GM18861 (cell line): ENCODE results near the gene FBXO24.
"Not testable (repeated sequence)": the region's sequence is repeated elsewhere in the genome, so short reads cannot be mapped to it uniquely, and the experiment has no call there.

Experiments
- ATAC-seq: cut with Tn5 transposase; IDR thresholded peaks from one replicate; pipeline ENCODE4 v1.9.1; 2021; ENCODE audit not compliant: unreplicated experiment

Gene FBXO24, protein sequence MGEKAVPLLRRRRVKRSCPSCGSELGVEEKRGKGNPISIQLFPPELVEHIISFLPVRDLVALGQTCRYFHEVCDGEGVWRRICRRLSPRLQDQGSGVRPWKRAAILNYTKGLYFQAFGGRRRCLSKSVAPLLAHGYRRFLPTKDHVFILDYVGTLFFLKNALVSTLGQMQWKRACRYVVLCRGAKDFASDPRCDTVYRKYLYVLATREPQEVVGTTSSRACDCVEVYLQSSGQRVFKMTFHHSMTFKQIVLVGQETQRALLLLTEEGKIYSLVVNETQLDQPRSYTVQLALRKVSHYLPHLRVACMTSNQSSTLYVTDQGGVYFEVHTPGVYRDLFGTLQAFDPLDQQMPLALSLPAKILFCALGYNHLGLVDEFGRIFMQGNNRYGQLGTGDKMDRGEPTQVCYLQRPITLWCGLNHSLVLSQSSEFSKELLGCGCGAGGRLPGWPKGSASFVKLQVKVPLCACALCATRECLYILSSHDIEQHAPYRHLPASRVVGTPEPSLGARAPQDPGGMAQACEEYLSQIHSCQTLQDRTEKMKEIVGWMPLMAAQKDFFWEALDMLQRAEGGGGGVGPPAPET

DNA sequence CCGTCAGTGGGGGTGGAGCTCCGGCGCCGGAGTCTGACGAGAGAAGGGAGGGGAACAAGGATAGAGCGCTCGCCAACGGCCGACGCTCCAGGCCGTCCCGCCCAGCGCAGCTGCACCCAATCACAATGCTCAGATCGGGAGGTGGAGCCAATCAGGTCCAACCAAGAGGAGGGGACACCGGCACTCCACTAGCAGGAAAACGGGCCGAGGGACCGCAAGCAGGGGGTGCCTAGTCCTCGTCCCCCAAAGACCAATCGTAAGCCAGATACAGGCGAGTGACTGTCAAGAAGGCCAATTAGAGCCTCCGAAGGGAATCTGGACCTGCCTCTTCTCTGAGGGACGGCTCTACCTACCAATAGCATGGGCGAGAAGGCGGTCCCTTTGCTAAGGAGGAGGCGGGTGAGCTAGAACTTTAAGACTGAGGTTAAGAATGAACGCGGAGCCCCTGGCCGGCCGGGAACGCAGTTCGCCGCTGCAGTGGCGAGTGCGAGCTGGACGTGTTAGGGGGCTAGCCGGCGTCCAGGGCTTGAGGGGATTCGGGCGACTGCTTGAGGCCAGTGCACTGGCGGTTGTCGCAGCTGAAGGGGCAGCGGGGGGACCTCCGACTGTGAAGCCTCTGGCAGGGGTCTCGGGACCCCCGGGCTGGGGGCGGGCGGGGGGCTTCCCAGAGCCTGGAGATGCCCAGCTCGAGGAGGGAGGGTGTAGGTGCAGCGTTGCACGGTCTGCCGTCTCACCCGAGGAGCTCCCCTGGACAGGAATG lies at the start of gene FBXO24:
TSS of gene FBXO24 (plus strand) at position 63 of the 760 bp plus-strand sequence. CDS start at position 361, 298 bp downstream.
- peak; percentile 79 for ATAC-seq

DNA sequence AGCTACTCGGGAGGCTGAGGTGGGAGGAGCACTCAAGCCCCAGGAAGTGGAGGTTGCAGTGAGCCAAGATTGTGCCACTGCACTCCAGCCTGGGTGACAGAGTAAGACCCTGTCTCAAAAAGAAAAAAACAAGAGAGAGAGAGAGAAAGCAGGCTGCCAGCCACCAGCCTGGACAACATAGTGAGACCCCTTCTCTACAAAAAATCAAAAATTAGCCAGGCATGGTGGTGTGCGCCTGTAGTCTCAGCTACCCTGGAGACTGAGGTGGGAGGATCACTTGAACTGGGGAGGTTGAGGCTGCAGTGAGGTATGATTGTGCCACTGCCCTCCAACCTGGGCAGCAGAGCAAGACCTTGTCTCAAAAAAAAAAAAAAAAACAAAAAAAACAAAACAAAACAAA lies 49.4 kb upstream of the FBXO24 start:
- ATAC-seq = not testable (repeated sequence)

DNA sequence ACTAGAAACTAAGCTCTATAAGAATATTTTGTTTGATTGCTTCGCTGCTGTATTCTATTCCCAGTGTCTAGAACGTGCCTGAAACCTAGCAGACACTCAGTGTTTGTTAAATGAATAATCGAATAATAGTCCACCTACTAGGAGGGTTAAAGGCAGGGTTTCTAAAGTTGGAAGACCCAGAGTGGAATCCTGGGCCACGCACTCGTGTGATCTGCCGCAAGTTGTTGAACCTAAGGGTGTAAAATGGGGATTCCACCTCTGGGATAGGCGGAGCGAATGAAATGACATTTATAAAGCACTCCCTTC lies 47.8 kb upstream of the FBXO24 start:
- no peak for ATAC-seq

DNA sequence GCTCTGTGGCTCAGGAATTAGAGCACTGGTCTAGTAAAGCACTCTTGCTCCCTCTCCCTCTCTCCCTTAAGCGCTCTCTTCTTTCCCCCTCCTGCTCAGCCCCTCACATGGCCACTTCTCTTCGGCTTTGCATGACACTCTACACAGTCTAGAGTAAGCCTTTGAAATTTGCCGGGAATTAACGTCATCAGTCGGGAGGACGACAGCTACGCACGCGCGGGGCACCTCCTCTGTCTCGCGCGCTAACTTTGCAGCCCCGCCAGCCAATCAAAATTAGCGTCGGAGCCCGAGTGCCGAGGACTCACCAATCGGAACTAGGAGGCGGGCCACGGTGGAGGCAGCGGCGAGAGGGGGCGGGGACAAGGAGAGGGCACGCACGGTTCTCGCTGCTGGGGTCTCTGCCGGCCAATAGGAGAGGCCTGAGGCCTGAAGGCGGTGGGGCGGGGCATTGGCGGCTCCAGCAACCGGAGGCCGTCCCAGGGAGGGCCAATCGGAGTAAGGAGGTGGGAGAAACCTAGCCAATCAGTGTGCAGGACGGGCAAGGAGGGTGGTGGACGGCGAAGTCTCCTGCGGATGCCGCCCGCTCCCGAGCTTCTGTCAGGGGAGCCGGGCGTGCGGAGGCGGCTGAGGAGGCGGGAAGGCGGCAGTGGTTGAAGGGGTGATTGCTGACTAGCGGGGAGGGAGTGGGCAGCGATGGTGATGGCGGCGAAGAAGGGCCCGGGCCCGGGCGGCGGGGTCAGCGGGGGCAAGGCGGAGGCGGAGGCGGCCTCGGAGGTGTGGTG lies 47.3 kb upstream of the FBXO24 start, which contains the start of gene AGFG2:
TSS of gene AGFG2 (plus strand) at position 550 of the 782 bp plus-strand sequence. CDS start at position 694, 144 bp downstream.
- ATAC-seq = peak; percentile 85

DNA sequence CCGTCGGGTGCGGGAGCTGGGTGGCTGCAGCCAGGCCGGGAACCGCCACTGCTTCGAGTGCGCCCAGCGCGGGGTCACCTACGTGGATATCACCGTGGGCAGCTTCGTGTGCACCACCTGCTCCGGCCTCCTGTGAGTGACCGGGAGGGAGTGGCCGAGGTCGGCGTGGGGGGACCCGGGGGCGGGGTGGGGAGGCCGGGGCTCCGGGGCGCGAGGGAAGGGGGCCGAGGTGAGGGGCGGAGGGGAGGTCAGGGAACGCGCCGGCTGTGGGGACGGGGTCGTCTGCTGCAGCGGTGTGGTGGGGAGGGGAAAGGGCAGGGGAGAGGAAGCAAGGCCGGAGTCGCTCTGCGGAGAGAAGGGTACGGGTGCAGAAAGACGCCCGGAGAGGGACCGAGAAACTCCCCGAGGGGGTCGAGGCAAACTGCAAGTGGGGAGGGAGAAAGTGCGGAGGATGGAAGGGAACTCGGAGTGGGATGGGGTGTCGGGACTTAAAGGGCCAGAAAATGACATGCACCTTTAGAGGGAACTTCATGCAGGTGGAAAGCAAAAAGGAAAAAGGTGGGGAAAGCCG lies 46.6 kb upstream of the FBXO24 start:
- no peak for ATAC-seq

DNA sequence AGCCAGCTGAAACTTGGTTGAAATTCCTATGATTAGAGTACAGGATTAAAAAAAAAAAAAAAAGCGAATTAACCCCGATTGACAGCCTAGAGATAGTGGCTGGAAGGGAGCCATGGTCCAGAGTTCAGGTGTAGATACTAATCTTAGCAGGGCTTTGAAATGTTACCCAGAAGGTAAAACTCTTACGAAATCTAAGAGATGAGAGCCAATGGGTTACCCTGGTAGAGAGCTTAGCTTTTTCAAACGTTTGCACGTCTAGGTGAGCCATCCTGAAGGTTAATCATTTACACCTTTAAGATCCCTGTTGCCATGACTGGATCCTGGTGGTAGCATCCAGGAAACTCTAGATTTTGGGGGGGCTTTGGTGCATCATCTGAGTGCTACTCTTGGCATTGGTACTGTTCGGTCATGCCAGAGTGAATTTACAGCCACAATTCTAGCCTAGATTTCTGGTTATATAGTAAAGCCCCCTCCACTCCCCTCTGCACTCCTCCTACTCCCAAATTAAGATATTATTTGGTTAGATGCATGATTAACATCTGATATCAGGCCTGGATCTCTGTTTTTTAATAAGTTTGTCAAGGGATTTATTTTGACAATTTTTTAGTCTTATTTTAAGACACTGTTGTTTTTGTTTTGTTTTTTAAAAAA lies 45.9 kb upstream of the FBXO24 start:
- no peak for ATAC-seq

DNA sequence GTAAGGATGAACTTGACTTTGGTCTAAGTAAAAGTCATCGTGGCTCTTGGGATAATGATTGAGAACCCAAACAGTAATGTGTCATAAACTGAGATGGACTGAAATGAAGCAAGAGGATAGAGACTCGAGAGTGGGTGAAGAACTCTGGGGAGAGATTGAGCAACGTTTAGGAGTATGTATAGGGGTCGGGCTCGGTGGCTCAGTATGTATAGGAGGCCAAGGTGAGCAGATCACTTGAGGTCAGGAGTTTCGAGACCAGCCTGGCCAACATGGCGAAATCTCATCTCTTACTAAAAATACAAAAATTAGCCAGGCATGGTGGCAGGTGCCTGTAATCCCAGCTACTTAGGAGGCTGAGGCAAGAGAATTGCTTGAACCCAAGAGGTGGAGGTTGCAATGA lies 44.8 kb upstream of the FBXO24 start:
- ATAC-seq = not testable (repeated sequence)

DNA sequence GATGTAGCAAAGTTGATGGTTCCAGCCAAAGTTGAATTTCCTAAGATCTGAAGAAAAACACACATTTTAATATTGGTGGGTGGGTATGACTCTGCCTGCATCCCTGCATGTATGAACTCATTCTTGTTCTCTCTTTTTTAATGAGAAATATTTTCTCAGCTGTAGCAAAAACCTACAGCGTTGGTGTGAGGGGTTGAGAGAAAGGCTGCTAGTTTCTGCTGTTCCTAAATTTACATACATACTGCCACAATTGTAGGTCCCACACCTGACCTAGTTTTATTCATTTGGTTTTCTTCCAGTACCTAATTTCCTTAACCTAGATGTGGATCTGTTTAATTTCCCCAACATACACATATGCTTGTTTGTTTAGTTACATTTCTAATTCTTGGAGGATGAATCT lies 42.5 kb upstream of the FBXO24 start:
- no peak for ATAC-seq

DNA sequence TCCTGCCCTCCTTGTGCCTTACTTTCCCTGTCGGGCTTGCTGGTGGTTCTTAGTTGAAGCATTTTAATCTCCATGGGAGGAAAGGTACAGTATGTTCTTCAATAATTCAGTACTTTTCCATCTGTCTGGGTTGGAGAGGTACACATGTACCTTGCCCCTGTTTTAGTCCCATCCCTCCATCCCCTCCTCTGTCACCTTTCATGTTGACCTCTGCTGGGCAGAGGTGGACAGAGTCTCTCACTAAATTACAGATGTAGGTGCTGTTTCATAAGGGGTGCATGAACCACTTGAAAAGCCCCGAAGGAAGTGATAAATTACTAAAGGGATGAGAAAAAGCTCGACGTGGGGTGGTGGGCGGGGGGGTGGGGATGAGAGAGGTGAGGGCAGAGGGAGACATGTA lies 41.7 kb upstream of the FBXO24 start:
- ATAC-seq = no peak

DNA sequence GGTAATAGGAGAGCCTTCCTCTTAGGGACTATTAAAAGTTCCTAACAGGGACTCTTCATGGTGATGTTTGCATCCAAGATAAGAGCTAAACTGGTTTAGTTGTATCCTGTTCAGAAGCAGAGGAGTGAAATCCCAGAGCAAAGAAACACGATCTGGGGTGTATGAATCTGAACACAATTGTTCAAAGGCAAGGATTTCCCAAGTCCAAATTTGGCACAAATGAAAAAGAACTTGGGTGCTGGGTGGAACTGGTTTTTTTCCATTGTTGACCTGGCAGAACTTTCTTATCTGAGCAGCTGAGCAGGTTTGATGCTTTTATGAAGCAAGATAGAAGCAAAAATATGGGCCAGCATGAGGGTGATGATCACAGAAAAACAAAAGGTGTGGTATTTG lies 41.2 kb upstream of the FBXO24 start:
- ATAC-seq = no peak

DNA sequence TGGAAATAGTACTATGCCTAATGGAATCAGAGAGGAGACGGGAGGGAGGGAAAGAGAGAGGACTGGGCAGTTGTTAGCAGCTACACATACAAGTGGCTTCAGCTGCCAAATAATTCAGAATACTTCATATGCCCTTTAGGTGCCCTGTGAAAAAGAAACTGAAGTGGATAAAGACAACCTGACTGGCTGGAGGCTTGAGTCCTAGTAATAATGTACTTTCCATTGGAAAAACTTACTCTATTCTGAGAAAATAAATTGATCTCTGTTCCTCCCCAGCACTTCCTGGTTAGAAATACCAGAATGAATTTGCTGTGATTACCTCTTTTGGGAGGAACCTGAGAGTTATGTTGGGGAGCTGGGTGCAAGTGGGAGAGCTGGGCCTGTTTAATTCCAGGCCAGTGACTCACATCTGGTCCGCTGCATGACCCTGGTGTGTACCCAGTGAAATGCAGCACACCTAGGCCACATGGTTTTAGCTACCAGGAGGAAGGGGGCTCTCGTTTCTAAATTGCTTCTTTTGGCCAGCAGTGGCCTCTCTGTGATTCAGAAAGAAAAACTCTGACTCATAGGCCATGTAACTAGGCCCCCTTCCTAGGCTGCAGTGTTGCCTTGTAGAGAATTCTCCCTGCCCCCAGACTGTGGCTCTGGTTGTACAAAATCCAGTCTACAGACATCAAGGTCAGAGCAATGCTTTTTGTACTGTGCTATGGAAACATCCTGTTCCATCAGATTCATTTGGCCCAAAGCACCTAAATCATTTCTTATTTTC lies 40.6 kb upstream of the FBXO24 start:
- peak; percentile 41 for ATAC-seq

DNA sequence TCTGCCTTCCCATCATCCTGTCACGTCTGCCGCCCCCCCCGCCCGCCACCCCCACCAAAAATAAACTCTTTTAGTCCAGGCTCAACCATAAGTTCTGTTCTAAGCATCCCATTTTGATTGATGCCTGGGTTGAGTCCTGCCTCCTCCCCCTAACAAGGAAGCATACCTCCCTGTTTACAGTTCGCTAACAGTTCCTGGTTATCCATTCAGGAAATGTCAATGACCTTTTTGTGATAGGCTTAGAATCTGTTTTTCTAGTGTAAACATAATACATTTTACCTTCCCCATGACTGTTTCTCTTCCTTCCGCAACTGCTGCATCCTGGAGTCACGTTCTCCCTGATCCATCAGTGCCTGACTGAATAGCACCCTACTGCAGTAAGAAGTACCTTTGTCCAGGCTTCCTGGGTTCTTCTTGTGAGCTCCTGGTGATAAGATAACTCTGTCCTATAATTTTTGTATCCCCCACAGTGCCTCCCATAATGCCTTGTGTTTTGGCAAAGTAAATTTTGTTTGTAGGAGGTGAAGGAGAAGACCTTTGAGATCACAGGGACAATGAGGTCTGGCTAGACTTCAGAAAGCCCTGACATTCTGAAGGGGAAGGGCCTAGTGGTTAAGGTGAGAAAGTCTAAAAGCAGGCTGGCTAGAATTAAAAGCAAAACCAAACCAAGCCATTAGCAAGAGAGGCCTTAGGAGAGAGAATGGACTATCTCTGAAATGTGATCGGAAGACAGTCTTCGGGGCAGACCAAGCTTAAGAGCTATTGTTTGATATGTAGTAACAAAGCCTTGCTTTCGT lies 39.8 kb upstream of the FBXO24 start:
- ATAC-seq = no peak

DNA sequence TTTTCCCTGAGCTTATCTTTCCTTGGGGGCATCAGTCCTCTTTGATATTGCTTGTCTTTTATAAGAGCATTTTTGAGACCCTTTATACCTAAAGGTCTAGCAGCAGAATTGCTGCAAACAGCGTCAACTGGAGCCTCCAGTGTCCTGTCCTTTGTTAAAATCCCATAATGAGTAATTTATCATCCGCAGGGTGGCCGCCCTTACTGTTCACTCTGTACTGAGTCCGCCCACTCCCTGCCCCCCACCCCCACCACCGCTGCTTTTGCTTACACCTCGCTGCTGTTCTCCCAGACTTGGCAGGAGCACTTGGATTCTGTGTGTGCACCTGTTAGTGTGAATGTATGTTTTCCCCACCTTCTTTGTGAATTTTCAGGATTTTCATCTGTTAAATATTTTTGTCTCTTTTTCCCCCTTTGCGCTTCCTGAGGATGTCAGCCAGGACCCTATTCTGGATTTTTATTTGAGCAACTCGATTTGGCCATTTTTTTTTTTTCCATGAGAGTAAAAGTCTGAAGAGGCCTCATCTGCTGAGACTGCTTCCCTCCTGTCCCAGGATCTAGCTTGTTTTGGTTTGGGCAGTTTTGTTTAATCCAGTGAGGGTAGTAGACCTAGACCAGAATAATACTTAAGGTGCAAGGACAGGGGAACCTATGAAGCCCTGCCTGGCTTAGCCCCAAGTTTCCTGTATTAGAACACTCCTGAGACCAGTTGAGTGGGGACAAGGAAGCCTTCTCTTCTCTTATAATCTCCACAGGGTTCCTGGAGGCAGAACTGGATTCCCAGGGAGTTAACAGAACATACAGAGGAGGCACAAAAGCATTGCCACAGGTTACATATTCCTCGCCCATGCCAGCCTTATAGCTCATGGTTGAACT lies 39.0 kb upstream of the FBXO24 start:
- ATAC-seq = no peak

DNA sequence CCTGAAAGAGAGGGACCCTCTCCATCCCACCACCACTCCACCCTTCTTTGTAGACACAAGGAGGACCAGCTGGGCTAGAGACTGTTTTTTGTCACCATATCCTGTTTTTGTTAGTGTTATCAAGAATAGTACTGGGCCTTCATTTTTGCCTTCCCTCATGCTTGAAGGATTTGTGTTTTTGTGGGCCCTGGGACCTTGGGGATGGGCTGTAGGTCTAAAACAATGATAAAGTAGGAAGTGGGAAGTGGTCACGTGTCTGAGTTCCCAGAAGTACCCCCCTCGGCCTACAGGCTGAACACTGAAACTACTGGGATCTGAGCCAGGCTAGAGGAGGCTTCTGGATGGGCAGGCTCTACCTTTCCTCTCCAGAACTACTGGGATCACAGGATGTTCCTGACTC lies 38.3 kb upstream of the FBXO24 start:
- no peak for ATAC-seq

DNA sequence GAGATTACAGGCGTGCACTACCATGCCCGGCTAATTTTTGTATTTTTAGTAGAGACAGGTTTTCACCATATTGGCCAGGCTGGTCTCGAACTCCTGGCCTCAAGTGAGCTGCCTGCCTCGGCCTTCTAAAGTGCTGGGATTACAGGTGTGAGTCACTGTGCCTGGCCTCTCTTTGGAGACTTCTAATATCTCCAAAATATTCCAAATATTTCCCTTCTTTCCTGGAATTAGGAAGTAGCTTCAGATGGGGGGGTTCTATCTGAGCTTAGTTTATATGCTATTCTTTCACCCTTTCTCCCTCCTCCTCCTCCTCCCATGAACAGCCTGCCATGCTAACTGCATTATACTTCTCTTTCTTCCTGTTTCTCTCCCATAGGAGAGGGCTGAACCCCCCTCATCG lies 37.7 kb upstream of the FBXO24 start:
- ATAC-seq = not testable (repeated sequence)

DNA sequence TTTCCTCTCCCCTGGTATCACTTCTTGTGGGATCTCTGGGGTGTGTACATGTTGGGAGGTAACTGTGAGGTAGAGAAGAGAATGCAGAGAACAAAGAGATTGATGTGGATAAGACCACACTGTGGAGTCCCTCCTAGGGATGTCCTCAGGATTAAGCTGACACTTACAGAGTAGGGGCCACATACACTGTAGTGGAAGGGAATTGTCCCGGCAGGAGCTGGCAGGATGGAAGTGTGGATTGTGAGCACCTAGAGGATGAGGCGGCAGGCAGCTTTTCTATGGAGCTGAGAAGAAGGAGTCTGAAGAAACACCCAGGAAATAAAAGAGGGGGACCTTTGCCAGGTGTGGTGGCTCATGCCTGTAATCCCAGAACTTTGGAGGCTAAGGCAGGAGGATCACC lies 33.6 kb upstream of the FBXO24 start:
- ATAC-seq = no peak

DNA sequence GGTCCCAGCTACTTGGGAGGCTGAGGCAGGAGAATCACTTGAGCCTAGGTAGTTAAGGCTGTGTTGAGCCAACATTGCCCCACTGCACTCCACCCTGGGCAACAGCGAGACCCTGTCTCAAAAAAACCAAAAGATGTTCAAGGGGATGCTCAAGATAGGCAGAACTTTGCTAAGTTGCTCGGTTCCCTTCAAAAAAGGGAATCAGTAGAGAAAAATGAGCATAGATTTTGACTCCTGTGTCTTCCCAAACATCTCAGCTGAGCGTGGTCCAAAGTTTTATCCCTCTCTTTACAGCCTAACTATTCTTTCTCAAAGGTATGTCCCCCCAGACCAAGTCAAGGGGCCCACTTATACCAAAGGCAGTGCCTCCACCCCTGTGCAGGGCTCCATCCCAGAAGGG lies 33.1 kb upstream of the FBXO24 start:
- no peak for ATAC-seq

DNA sequence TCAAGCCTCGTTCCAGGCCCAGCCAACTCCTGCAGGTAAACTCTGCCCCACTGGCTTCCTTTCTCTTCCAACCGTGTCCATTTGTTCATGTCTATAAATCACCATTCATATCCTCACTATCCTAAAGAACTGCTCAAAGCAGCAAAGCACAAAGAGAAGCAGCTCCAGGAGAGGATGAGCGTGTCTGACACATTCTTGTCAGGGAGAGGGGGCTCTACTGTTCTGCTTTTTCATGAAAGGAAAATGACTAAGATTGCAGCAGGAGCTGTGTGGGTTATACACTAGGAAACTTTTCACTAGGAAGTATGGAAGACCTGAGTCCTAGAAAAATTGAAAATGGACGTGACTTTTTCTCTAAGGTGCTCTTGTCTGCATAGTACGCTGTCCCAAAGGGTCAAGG lies 30.4 kb upstream of the FBXO24 start:
- no peak for ATAC-seq
